ENCODE data around the gene CNGB1. TPM values are rescaled to one million over a fixed set of nuclear protein-coding genes. Genes with fewer than 3 reads are reported as not detected.

The CNGB1 gene
- total and polyA plus RNA-seq, 4 donors: under 0.01 TPM; not detected in 2

GRCh38 chr16:57920880-57921229 is 50.1 kb downstream of the CNGB1 start:
- WGBS: 71% methylated on average over 2 of the region's 2 CpGs
- H3K27ac ChIP-seq (ENCODE audit: low read depth in 1 of 2, low read length in 2 of 2): no peak overlapping the region
- H3K27me3 ChIP-seq (ENCODE audit: control insufficient read depth in 4 of 4, insufficient read depth in 4 of 4, low read length in 3 of 4): no peaks in the 10 kb centered on the region
- no peaks in the 10 kb centered on the region for H3K36me3 ChIP-seq (ENCODE audit: control insufficient read depth in 4 of 4, insufficient read depth in 3 of 4, low read depth in 1 of 4, low read length in 3 of 4)
- no peaks in the 10 kb centered on the region for H3K4me1 ChIP-seq (ENCODE audit: control insufficient read depth in 4 of 4, insufficient read depth in 4 of 4, low read length in 3 of 4)
- H3K9ac ChIP-seq (ENCODE audit: low read depth in 1 of 2, low read length in 2 of 2): no peak overlapping the region
- TF ChIP-seq EGR1 (IDR thresholded peaks at IDR 0.05; ENCODE audit: low read depth in 2 of 2): no peak
- no peak for TF ChIP-seq TAF1 (conservative IDR thresholded peaks at IDR 0.05)
- TF ChIP-seq MAX (IDR thresholded peaks at IDR 0.05): no peak
- TF ChIP-seq ZBTB33 (IDR thresholded peaks at IDR 0.05): no peak
- no peak for TF ChIP-seq REST (IDR thresholded peaks at IDR 0.05)
- no peak for TF ChIP-seq RAD21 (IDR thresholded peaks at IDR 0.05)
- no peak for TF ChIP-seq NR2F2 (IDR thresholded peaks at IDR 0.05)
- TF ChIP-seq FOXA2 (IDR thresholded peaks at IDR 0.05): no peak
- no peak for TF ChIP-seq YY1 (IDR thresholded peaks at IDR 0.05)
- no peak for TF ChIP-seq FOXA1 (IDR thresholded peaks at IDR 0.05)
- DNase-seq (ENCODE audit: low spot score): no peak
- no peaks in the 10 kb centered on the region for H3K9me3 ChIP-seq (ENCODE audit: control insufficient read depth in 4 of 4, low read length in 3 of 4)
- H3K4me3 ChIP-seq (ENCODE audit: low read depth in 1 of 3, low read length in 3 of 3): no peak overlapping the region

- no peaks in the 10 kb centered on the region for H3K4me1 ChIP-seq (ENCODE audit: control insufficient read depth in 4 of 4, insufficient read depth in 4 of 4, low read length in 3 of 4)
- TF ChIP-seq ZBTB33 (IDR thresholded peaks at IDR 0.05) (no peak), FOXA2 (IDR thresholded peaks at IDR 0.05) (no peak), MAX (IDR thresholded peaks at IDR 0.05) (no peak), JUND (IDR thresholded peaks at IDR 0.05) (no peak), FOXA1 (IDR thresholded peaks at IDR 0.05) (no peak), HNF4G (IDR thresholded peaks at IDR 0.05) (no peak), SP1 (IDR thresholded peaks at IDR 0.05) (no peak), ATF3 (IDR thresholded peaks at IDR 0.05) (no peak), EGR1 (IDR thresholded peaks at IDR 0.05; ENCODE audit: low read depth in 2 of 2) (no peak), REST (IDR thresholded peaks at IDR 0.05) (no peak), RAD21 (IDR thresholded peaks at IDR 0.05) (no peak)
- no peaks in the 10 kb centered on the region for H3K9me3 ChIP-seq (ENCODE audit: control insufficient read depth in 4 of 4, low read length in 3 of 4)
- H3K27me3 ChIP-seq (ENCODE audit: control insufficient read depth in 4 of 4, insufficient read depth in 4 of 4, low read length in 3 of 4): no peaks in the 10 kb centered on the region
- H3K9ac ChIP-seq (ENCODE audit: low read depth in 1 of 2, low read length in 2 of 2): no peak overlapping the region
- no peaks in the 10 kb centered on the region for H3K36me3 ChIP-seq (ENCODE audit: control insufficient read depth in 4 of 4, insufficient read depth in 3 of 4, low read depth in 1 of 4, low read length in 3 of 4)
- WGBS: 92% methylated on average over 14 of the region's 14 CpGs
- no peak overlapping the region for H3K27ac ChIP-seq (ENCODE audit: low read depth in 1 of 2, low read length in 2 of 2)
- H3K4me3 ChIP-seq (ENCODE audit: low read depth in 1 of 3, low read length in 3 of 3): no peak overlapping the region
- DNase-seq (ENCODE audit: low spot score): no peak
Observed at GRCh38 chr16:57920215-57920879, 50.6 kb downstream of the CNGB1 start.

Data from liver (tissue), 9 donors.